MM.1S (cell line): ENCODE results near the gene TMEM169.

Source experiments
- DNase-seq: peaks from one replicate; pipeline ENCODE4 v3.0.0-alpha.2; 2015
- H2AFZ ChIP-seq: fragments of 300-600 bp; sonication (generic); 2 replicates; pipeline ENCODE4 v1.6.0; 2016; ENCODE audit warnings: antibody characterized with exemption, low read length
- H3F3A ChIP-seq: fragments of 300-600 bp; sonication (generic); 2 replicates; pipeline ENCODE4 v1.6.1; 2016; ENCODE audit warnings: mild to moderate bottlenecking, antibody characterized with exemption, low read length, moderate library complexity, mixed read lengths; ENCODE audit not compliant: insufficient read depth
- H3K27ac ChIP-seq: fragments of 300-600 bp; sonication (generic); 2 replicates; pipeline ENCODE4 v1.5.1; 2016; ENCODE audit warnings: mild to moderate bottlenecking, low read length
- H3K27me3 ChIP-seq: fragments of 300-600 bp; sonication (generic); replicated peaks from 2 replicates; pipeline ENCODE4 v1.6.0; 2016; ENCODE audit warnings: low read length; ENCODE audit not compliant: insufficient read depth
- H3K36me3 ChIP-seq: fragments of 300-600 bp; sonication (generic); replicated peaks from 2 replicates; pipeline ENCODE4 v1.6.1; 2016; ENCODE audit warnings: mild to moderate bottlenecking, low read length, mixed read lengths; ENCODE audit not compliant: insufficient read depth
- H3K4me1 ChIP-seq: fragments of 300-600 bp; sonication (generic); 2 replicates; pipeline ENCODE4 v1.6.1; 2016; ENCODE audit warnings: low read length, mixed read lengths
- H3K4me2 ChIP-seq: fragments of 300-600 bp; sonication (generic); 2 replicates; pipeline ENCODE4 v1.6.0; 2016; ENCODE audit warnings: low read depth, low read length
- H3K4me3 ChIP-seq: fragments of 300-600 bp; sonication (generic); 2 replicates; pipeline ENCODE4 v1.5.1; 2016; ENCODE audit warnings: low read length, mixed read lengths
- H3K79me2 ChIP-seq: fragments of 300-600 bp; sonication (generic); 2 replicates; pipeline ENCODE4 v1.6.1; 2016; ENCODE audit warnings: mixed run types, low read length, mixed read lengths
- H3K9ac ChIP-seq: fragments of 300-600 bp; sonication (generic); 2 replicates; pipeline ENCODE4 v1.6.1; 2016; ENCODE audit warnings: low read length, mixed read lengths
- H3K9me2 ChIP-seq: fragments of 300-600 bp; sonication (generic); replicated peaks from 2 replicates; pipeline ENCODE4 v1.6.1; 2016; ENCODE audit warnings: mild to moderate bottlenecking, low read length, mixed read lengths; ENCODE audit not compliant: insufficient read depth
- H3K9me3 ChIP-seq: fragments of 300-600 bp; sonication (generic); replicated peaks from 2 replicates; pipeline ENCODE4 v1.6.1; 2016; ENCODE audit warnings: mild to moderate bottlenecking, low read length, mixed read lengths; ENCODE audit not compliant: insufficient read depth
- H4K20me1 ChIP-seq: fragments of 300-600 bp; sonication (generic); 2 replicates; pipeline ENCODE4 v1.6.1; 2016; ENCODE audit warnings: mild to moderate bottlenecking, low read length, moderate library complexity, mixed read lengths; ENCODE audit not compliant: insufficient read depth
- CTCF ChIP-seq: fragments of 300-600 bp; sonication (generic); IDR thresholded peaks from 2 replicates; pipeline ENCODE4 v1.5.1; 2016; ENCODE audit warnings: antibody characterized with exemption, low read length, mixed read lengths
- EZH2 ChIP-seq: fragments of 300-600 bp; sonication (generic); optimal IDR thresholded peaks from 2 replicates; pipeline ENCODE3; 2017; ENCODE audit warnings: low read depth, mild to moderate bottlenecking, antibody characterized with exemption, low read length, mixed read lengths
- EZH2phosphoT487 ChIP-seq: fragments of 300-600 bp; sonication (generic); IDR thresholded peaks from 2 replicates; pipeline ENCODE4 v1.6.1; 2018; ENCODE audit warnings: antibody characterized with exemption, low read length

TMEM169 gene

GRCh38 chr2:216119986-216120385 lies 38.3 kb downstream of the TMEM169 start:
- TF ChIP-seq CTCF = no peak
- no peak overlapping the region for H3K27ac ChIP-seq
- DNase-seq = no peak
- H3K9me2 ChIP-seq = no peaks in the 10 kb centered on the region
- H3K9me3 ChIP-seq = no peaks in the 10 kb centered on the region
- H3K4me2 ChIP-seq = no peak overlapping the region
- H3K4me3 ChIP-seq = no peak overlapping the region
- 0 out of 2 replicates have a peak, but pooled peaks cover 7% of the 10 kb centered on the region for H4K20me1 ChIP-seq
- H3K79me2 ChIP-seq = peaks cover 98% of the 10 kb centered on the region
- no peaks in the 10 kb centered on the region for H3K27me3 ChIP-seq
- peaks cover 44% of the 10 kb centered on the region for H3K36me3 ChIP-seq
- no peaks in the 10 kb centered on the region; the same call in 1 of the 2 replicates for H3F3A ChIP-seq
- no peak overlapping the region for H3K9ac ChIP-seq
- no peak overlapping the region for H2AFZ ChIP-seq
- peaks cover 5% of the 10 kb centered on the region for H3K4me1 ChIP-seq

DNA sequence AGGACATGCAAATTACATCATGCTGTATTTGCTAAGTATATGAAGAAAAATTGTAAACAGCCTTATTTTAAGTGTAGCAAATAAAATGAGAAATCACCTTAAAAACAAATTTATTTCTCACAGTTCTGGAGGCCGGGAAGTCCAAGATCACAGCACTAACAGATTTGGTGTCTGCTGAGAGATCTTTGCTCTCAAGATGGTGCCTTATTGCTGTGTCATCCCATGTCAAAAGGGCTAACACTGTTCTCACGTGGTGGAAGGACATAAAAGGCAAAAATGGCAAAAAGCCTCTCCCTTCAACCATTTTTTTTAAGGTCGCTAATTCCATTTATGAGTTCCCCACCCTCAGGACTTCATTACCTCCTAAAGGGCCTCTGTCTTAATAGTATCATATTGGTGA lies 39.5 kb downstream of the TMEM169 start:
- no peak for TF ChIP-seq EZH2phosphoT487
- no peak for TF ChIP-seq CTCF
- no peak for TF ChIP-seq EZH2
- no peaks in the 10 kb centered on the region for H3K9me2 ChIP-seq
- peaks cover 42% of the 10 kb centered on the region for H3K36me3 ChIP-seq
- H3F3A ChIP-seq = peaks cover 1% of the 10 kb centered on the region; the same call in 1 of the 2 replicates
- peaks cover 97% of the 10 kb centered on the region for H3K79me2 ChIP-seq
- no peak overlapping the region for H3K9ac ChIP-seq
- H3K4me2 ChIP-seq = no peak overlapping the region
- 0 out of 2 replicates have a peak, but pooled peaks cover 7% of the 10 kb centered on the region for H4K20me1 ChIP-seq
- no peak overlapping the region for H3K27ac ChIP-seq
- no peak for DNase-seq
- H3K4me3 ChIP-seq = no peak overlapping the region
- H3K4me1 ChIP-seq = no peaks in the 10 kb centered on the region
- no peaks in the 10 kb centered on the region for H3K27me3 ChIP-seq
- H3K9me3 ChIP-seq = no peaks in the 10 kb centered on the region
- no peak overlapping the region for H2AFZ ChIP-seq

- Histone ChIP-seq H3K36me3 (peaks cover 51% of the 10 kb centered on the region), H3K4me1 (no peaks in the 10 kb centered on the region), H3K27ac (no peak overlapping the region), H4K20me1 (peaks cover 12% of the 10 kb centered on the region; the same call in 1 of the 2 replicates), H3K4me2 (no peak overlapping the region), H2AFZ (no peak overlapping the region), H3K79me2 (peaks cover 91% of the 10 kb centered on the region), H3K9ac (no peak overlapping the region), H3K9me2 (no peaks in the 10 kb centered on the region), H3F3A (peaks cover 3% of the 10 kb centered on the region; the same call in 1 of the 2 replicates), H3K4me3 (no peak overlapping the region), H3K27me3 (no peaks in the 10 kb centered on the region), H3K9me3 (no peaks in the 10 kb centered on the region)
- DNase-seq = no peak
- TF ChIP-seq EZH2 (no peak), CTCF (no peak), EZH2phosphoT487 (no peak)
Measured at GRCh38 chr2:216126943-216127342, 45.2 kb downstream of the TMEM169 start.
